GM23338 (cell line): ENCODE data around the gene KIF1A. TPM values are rescaled to one million over a fixed set of nuclear protein-coding genes. Genes with fewer than 3 reads are reported as not detected.

Experiments used
- ATAC-seq: fragments of 200-7000 bp; cut with Tn5 transposase; 3 replicates; pipeline ENCODE4 v1.9.1; 2020
- DNase-seq: peaks from one replicate; pipeline ENCODE4 v3.0.0-alpha.2; 2015; ENCODE audit warnings: low spot score
- H2AFZ ChIP-seq: fragments of 200-600 bp; sonication (generic); 2 replicates; pipeline ENCODE4 v1.8.0; 2016; ENCODE audit warnings: antibody characterized with exemption, mild to moderate bottlenecking, moderate library complexity
- H3F3A ChIP-seq: fragments of 200-600 bp; sonication (generic); replicated peaks from 2 replicates; pipeline ENCODE4 v1.8.0; 2017; ENCODE audit warnings: antibody characterized with exemption, mixed run types, low read depth
- H3K27ac ChIP-seq: fragments of 200-600 bp; sonication (generic); 2 replicates; pipeline ENCODE4 v1.6.1; 2016; ENCODE audit warnings: low read depth
- H3K27me3 ChIP-seq: fragments of 200-600 bp; sonication (generic); 2 replicates; pipeline ENCODE4 v1.8.0; 2016; ENCODE audit warnings: mild to moderate bottlenecking, mixed run types, moderate library complexity; ENCODE audit not compliant: insufficient read depth
- H3K36me3 ChIP-seq: fragments of 200-600 bp; sonication (generic); 2 replicates; pipeline ENCODE4 v1.8.0; 2016; ENCODE audit warnings: mild to moderate bottlenecking; ENCODE audit not compliant: insufficient read depth
- H3K4me1 ChIP-seq: fragments of 200-600 bp; sonication (generic); 2 replicates; pipeline ENCODE4 v1.8.0; 2016; ENCODE audit warnings: mild to moderate bottlenecking, moderate library complexity; ENCODE audit not compliant: insufficient read depth
- H3K4me2 ChIP-seq: fragments of 200-600 bp; sonication (generic); 2 replicates; pipeline ENCODE4 v1.7.1; 2017; ENCODE audit warnings: mixed run types
- H3K4me3 ChIP-seq: fragments of 200-600 bp; sonication (generic); 2 replicates; pipeline ENCODE4 v1.6.1; 2016; ENCODE audit warnings: mixed run types
- H3K79me2 ChIP-seq: fragments of 200-600 bp; sonication (generic); replicated peaks from 2 replicates; pipeline ENCODE4 v1.8.0; 2017; ENCODE audit warnings: mild to moderate bottlenecking; ENCODE audit not compliant: insufficient read depth
- H3K9me2 ChIP-seq: fragments of 200-600 bp; sonication (generic); 2 replicates; pipeline ENCODE4 v1.8.0; 2017; ENCODE audit not compliant: insufficient read depth
- H4K20me1 ChIP-seq: fragments of 200-600 bp; sonication (generic); replicated peaks from 2 replicates; pipeline ENCODE4 v1.8.0; 2017; ENCODE audit warnings: mild to moderate bottlenecking; ENCODE audit not compliant: insufficient read depth
- H3K27ac Mint-ChIP-seq: 2 replicates; pipeline ENCODE4 v1.8.0; 2020; ENCODE audit warnings: inconsistent platforms, mild to moderate bottlenecking, moderate library complexity, mixed read lengths
- H3K27me3 Mint-ChIP-seq: 3 replicates; pipeline ENCODE4 v1.8.0; 2022; ENCODE audit warnings: low read depth, mild to moderate bottlenecking, moderate library complexity, mixed read lengths, inconsistent platforms; ENCODE audit not compliant: insufficient read depth, poor library complexity
- H3K36me3 Mint-ChIP-seq: 3 replicates; pipeline ENCODE4 v1.8.0; 2021; ENCODE audit warnings: low read depth, mild to moderate bottlenecking, inconsistent platforms, moderate library complexity, mixed read lengths
- H3K4me1 Mint-ChIP-seq: 3 replicates; pipeline ENCODE4 v1.8.0; 2020; ENCODE audit warnings: mild to moderate bottlenecking, inconsistent platforms, mixed read lengths
- H3K4me3 Mint-ChIP-seq: 3 replicates; pipeline ENCODE4 v1.8.0; 2021; ENCODE audit warnings: moderate library complexity, mild to moderate bottlenecking, inconsistent platforms, mixed read lengths
- H3K9me3 Mint-ChIP-seq: 3 replicates; pipeline ENCODE4 v1.8.0; 2020; ENCODE audit warnings: moderate library complexity, mild to moderate bottlenecking, inconsistent platforms, mixed read lengths
- CREB1 ChIP-seq: fragments of 250-450 bp; sonication (Bioruptor Pico); IDR thresholded peaks from 2 replicates; pipeline ENCODE4 v1.5.0; 2020; ENCODE audit warnings: low read depth, mild to moderate bottlenecking, moderate library complexity
- ETS1 ChIP-seq: IDR thresholded peaks from 2 replicates; pipeline ENCODE4 v1.6.1; 2016; ENCODE audit warnings: antibody characterized with exemption
- EZH2 ChIP-seq: fragments of 200-600 bp; sonication (generic); IDR thresholded peaks from one replicate; pipeline ENCODE4 v1.8.0; 2017; ENCODE audit warnings: antibody characterized with exemption, mild to moderate bottlenecking, low read depth; ENCODE audit not compliant: unreplicated experiment
- JUNB ChIP-seq: IDR thresholded peaks from one replicate; pipeline ENCODE4 v1.6.1; 2016; ENCODE audit warnings: antibody characterized with exemption; ENCODE audit not compliant: unreplicated experiment
- POLR2AphosphoS5 ChIP-seq: IDR thresholded peaks from 2 replicates; pipeline ENCODE4 v1.6.1; 2016; ENCODE audit warnings: antibody characterized with exemption, low read depth
- STAT1 ChIP-seq: IDR thresholded peaks from one replicate; pipeline ENCODE4 v1.6.1; 2016; ENCODE audit warnings: antibody characterized with exemption; ENCODE audit not compliant: unreplicated experiment
- ZNF114 ChIP-seq: fragments of 250-450 bp; sonication (Bioruptor Pico); IDR thresholded peaks from 2 replicates; pipeline ENCODE4 v1.5.0; 2020; ENCODE audit warnings: mild to moderate bottlenecking, moderate library complexity
- ZNF331 ChIP-seq: fragments of 250-450 bp; sonication (Bioruptor Pico); IDR thresholded peaks from 2 replicates; pipeline ENCODE4 v1.5.0; 2020; ENCODE audit warnings: low read depth, mild to moderate bottlenecking, moderate library complexity
- polyA plus RNA-seq: library from polyadenylated mRNA; unstranded; fragments of >200 nt; fragmentation: Nextera tagmentation; extraction: Ambion mirVana; gene quantifications from 2 replicates; pipeline ENCODE4 v1.2.1, GENCODE V29; 2016
- total RNA-seq: library from RNA; depleted of rRNA; stranded (reverse); fragments of >200 nt; shearing (Covaris generic); gene quantifications from 2 replicates; pipeline ENCODE4 v1.2.3, GENCODE V29; 2014
- TF ChIP-seq, protein P1 (sequence below): IDR thresholded peaks from one replicate; pipeline ENCODE4 v1.6.1; 2018; ENCODE audit warnings: antibody characterized with exemption; ENCODE audit not compliant: unreplicated experiment
- TF ChIP-seq, protein P2 (sequence below), 2 experiments: fragments of 200-600 bp in 1 of 2; sonication (generic) in 1 of 2; conservative IDR thresholded peaks; 2 replicates each; pipeline versions ENCODE4 v1.5.1 to v1.6.1; 2016 to 2017; ENCODE audit warnings: antibody characterized with exemption in 2 of 2, low read depth in 2 of 2, mild to moderate bottlenecking in 2 of 2, moderate library complexity in 1 of 2

Gene KIF1A
- total and polyA plus RNA-seq, 2 experiments from 2014 or later, result 169 to 214 TPM

DNA sequence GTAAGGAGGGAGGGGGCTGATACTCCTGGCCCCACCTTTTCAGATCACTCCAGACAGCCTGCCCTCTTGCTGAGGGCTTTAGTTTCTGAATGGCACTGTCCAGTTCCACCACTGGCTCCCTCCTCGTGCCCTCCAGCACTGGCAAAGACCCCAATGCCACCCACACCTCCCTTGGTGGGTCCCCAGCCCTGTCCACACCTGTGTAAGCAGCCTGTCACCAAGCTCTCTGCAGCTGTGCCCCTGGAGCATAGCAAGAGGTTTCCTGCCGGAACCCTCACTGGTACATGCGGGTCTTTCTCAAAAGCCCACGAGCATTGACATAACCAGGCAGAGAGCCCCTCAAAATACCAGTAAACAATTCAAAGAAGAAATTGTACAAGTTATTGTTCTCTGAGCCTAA is 17.6 kb upstream of the KIF1A start:
- Histone ChIP-seq H3K79me2 (no peaks in the 10 kb centered on the region), H3K27ac (no peak overlapping the region), H3K4me1 (peaks cover 2% of the 10 kb centered on the region; the same call in 1 of the 2 replicates), H2AFZ (no peak overlapping the region), H3K4me2 (no peak overlapping the region), H3K4me3 (no peak overlapping the region), H3K36me3 (no peaks in the 10 kb centered on the region), H3F3A (no peaks in the 10 kb centered on the region), H3K9me2 (no peaks in the 10 kb centered on the region), H4K20me1 (no peaks in the 10 kb centered on the region), H3K27me3 (no peaks in the 10 kb centered on the region)
- no peak for TF ChIP-seq JUNB
- TF ChIP-seq, protein P1, sequence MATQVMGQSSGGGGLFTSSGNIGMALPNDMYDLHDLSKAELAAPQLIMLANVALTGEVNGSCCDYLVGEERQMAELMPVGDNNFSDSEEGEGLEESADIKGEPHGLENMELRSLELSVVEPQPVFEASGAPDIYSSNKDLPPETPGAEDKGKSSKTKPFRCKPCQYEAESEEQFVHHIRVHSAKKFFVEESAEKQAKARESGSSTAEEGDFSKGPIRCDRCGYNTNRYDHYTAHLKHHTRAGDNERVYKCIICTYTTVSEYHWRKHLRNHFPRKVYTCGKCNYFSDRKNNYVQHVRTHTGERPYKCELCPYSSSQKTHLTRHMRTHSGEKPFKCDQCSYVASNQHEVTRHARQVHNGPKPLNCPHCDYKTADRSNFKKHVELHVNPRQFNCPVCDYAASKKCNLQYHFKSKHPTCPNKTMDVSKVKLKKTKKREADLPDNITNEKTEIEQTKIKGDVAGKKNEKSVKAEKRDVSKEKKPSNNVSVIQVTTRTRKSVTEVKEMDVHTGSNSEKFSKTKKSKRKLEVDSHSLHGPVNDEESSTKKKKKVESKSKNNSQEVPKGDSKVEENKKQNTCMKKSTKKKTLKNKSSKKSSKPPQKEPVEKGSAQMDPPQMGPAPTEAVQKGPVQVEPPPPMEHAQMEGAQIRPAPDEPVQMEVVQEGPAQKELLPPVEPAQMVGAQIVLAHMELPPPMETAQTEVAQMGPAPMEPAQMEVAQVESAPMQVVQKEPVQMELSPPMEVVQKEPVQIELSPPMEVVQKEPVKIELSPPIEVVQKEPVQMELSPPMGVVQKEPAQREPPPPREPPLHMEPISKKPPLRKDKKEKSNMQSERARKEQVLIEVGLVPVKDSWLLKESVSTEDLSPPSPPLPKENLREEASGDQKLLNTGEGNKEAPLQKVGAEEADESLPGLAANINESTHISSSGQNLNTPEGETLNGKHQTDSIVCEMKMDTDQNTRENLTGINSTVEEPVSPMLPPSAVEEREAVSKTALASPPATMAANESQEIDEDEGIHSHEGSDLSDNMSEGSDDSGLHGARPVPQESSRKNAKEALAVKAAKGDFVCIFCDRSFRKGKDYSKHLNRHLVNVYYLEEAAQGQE, result no peak
- no peak for TF ChIP-seq ETS1
- no peak for TF ChIP-seq POLR2AphosphoS5
- no peak for TF ChIP-seq ZNF331 (CRISPR knock-in tag)
- no peak for TF ChIP-seq STAT1
- TF ChIP-seq, protein P2, sequence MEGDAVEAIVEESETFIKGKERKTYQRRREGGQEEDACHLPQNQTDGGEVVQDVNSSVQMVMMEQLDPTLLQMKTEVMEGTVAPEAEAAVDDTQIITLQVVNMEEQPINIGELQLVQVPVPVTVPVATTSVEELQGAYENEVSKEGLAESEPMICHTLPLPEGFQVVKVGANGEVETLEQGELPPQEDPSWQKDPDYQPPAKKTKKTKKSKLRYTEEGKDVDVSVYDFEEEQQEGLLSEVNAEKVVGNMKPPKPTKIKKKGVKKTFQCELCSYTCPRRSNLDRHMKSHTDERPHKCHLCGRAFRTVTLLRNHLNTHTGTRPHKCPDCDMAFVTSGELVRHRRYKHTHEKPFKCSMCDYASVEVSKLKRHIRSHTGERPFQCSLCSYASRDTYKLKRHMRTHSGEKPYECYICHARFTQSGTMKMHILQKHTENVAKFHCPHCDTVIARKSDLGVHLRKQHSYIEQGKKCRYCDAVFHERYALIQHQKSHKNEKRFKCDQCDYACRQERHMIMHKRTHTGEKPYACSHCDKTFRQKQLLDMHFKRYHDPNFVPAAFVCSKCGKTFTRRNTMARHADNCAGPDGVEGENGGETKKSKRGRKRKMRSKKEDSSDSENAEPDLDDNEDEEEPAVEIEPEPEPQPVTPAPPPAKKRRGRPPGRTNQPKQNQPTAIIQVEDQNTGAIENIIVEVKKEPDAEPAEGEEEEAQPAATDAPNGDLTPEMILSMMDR (conservative IDR thresholded peaks at IDR 0.05; ENCODE audit: low read depth in 2 of 2), result no peak
- no peak for TF ChIP-seq EZH2
- no peak for TF ChIP-seq CREB1 (CRISPR knock-in tag)
- no peak for TF ChIP-seq ZNF114 (CRISPR knock-in tag)
- DNase-seq (no peak), ATAC-seq (no peak)
- Mint-ChIP-seq H3K27me3 (peaks cover 3% of the 10 kb centered on the region), H3K36me3 (no peaks in the 10 kb centered on the region), H3K4me1 (peaks cover 4% of the 10 kb centered on the region; the same call in 2 of the 3 replicates), H3K27ac (no peak overlapping the region), H3K9me3 (no peaks in the 10 kb centered on the region), H3K4me3 (no peak overlapping the region)
